K562 (cell line): ENCODE measurements around the gene PRKG1. TPM values are rescaled to one million over a fixed set of nuclear protein-coding genes. Genes with fewer than 3 reads are reported as not detected.

Experiments
- ATAC-seq: fragments of 200-7000 bp; cut with Tn5 transposase; 3 replicates; pipeline ENCODE4 v1.9.1; 2020; ENCODE audit warnings: moderate library complexity
- BruUV-seq: library from RNA; stranded (reverse); fragments of 400-500 nt; replicated peaks from 2 replicates; lab custom pipeline; 2021; lab: Mats Ljungman, UMichigan
- CTCF ChIA-PET: fragments of 300-600 bp; formaldehyde crosslinking; extraction: SDS; loops from one replicate; lab custom pipeline; 2021; ENCODE audit warnings: low intra/inter-chr PET ratio; lab: Yijun Ruan, JAX
- POLR2A ChIA-PET: fragments of 300-600, 350-650 bp; sonication (Branson Sonifier 250); formaldehyde crosslinking; extraction: SDS; loops from one replicate; lab custom pipeline; 2021; ENCODE audit warnings: antibody characterized with exemption, inconsistent platforms; lab: Yijun Ruan, JAX
- DNase-seq, 4 experiments: peaks; one replicate each; pipeline versions ENCODE4 v3.0.0 to v3.0.0-alpha.2; 2011 to 2018; ENCODE audit warnings: low spot score in 3 of 4, mixed read lengths in 3 of 4; ENCODE audit errors: extremely low read depth in 1 of 4
- FAIRE-seq: peaks from 2 replicates; lab custom pipeline; 2011; peaks lifted over from hg19 to GRCh38; lab: Jason Lieb, UNC
- H2AFZ ChIP-seq: 2 replicates; pipeline ENCODE4 v1.6.0; 2011; ENCODE audit warnings: low read depth, low read length, control low read depth, inconsistent platforms
- H3K27ac ChIP-seq: fragments of 200-600 bp; 3 replicates; pipeline ENCODE4 v1.8.0; 2011; ENCODE audit warnings: low read depth, mild to moderate bottlenecking, control low read depth, inconsistent platforms, low read length, moderate library complexity, mixed read lengths; ENCODE audit errors: extremely low read depth
- H3K27me3 ChIP-seq, 2 experiments: fragments of 300-600 bp in 1 of 2; 2 replicates in 1 of 2; 3 replicates in 1 of 2; pipeline versions ENCODE4 v1.6.0 to v1.8.0; 2011; ENCODE audit warnings: inconsistent platforms in 2 of 2, low read length in 2 of 2, mild to moderate bottlenecking in 1 of 2, mixed read lengths in 1 of 2, moderate library complexity in 1 of 2; ENCODE audit not compliant: control insufficient read depth in 2 of 2, insufficient read depth in 2 of 2
- H3K36me3 ChIP-seq: fragments of 300-600 bp; 3 replicates; pipeline ENCODE4 v1.8.0; 2011; ENCODE audit warnings: mild to moderate bottlenecking, low read length, inconsistent platforms; ENCODE audit not compliant: control insufficient read depth, insufficient read depth
- H3K4me1 ChIP-seq, 2 experiments: fragments of 200-600 bp in 1 of 2; replicated peaks in 1 of 2; 2 replicates in 1 of 2; 3 replicates in 1 of 2; pipeline versions ENCODE4 v1.5.1 to v1.8.0; 2011; ENCODE audit warnings: inconsistent platforms in 2 of 2, low read length in 2 of 2, mild to moderate bottlenecking in 1 of 2, mixed read lengths in 1 of 2, moderate library complexity in 1 of 2; ENCODE audit not compliant: control insufficient read depth in 2 of 2, insufficient read depth in 2 of 2
- H3K4me2 ChIP-seq: 2 replicates; pipeline ENCODE4 v1.6.1; 2011; ENCODE audit warnings: low read length, control low read depth, inconsistent platforms, mixed read lengths; ENCODE audit not compliant: insufficient read depth
- H3K4me3 ChIP-seq: fragments of 200-600 bp; sonication (generic), shearing (Covaris generic); 2 replicates; pipeline ENCODE4 v1.5.1; 2016; ENCODE audit warnings: control low read depth, inconsistent platforms
- H3K79me2 ChIP-seq: fragments of 200-600 bp; 3 replicates; pipeline ENCODE4 v1.8.0; 2011; ENCODE audit warnings: low read length, inconsistent platforms; ENCODE audit not compliant: control insufficient read depth, insufficient read depth
- H3K9ac ChIP-seq, 2 experiments: 2 replicates each; pipeline versions ENCODE4 v1.6.0 to v1.6.1; 2011; ENCODE audit warnings: low read depth in 2 of 2, low read length in 2 of 2, control low read depth in 1 of 2, inconsistent platforms in 1 of 2, mild to moderate bottlenecking in 1 of 2, mixed read lengths in 1 of 2; ENCODE audit not compliant: insufficient read depth in 1 of 2
- H3K9me1 ChIP-seq: one replicate; pipeline ENCODE4 v1.6.0; 2011; ENCODE audit warnings: inconsistent platforms, mild to moderate bottlenecking, low read length, moderate library complexity; ENCODE audit not compliant: control insufficient read depth, insufficient read depth
- H3K9me3 ChIP-seq: replicated peaks from 2 replicates; pipeline ENCODE4 v1.5.1; 2011; ENCODE audit warnings: low read depth, low read length, inconsistent platforms; ENCODE audit not compliant: control insufficient read depth, insufficient read depth
- H4K20me1 ChIP-seq: replicated peaks from 2 replicates; pipeline ENCODE4 v1.6.1; 2011; ENCODE audit warnings: low read length, inconsistent platforms, mixed read lengths; ENCODE audit not compliant: control insufficient read depth, insufficient read depth
- BDP1 ChIP-seq: IDR thresholded peaks from 3 replicates; pipeline ENCODE4 v1.6.1; 2011; ENCODE audit not compliant: insufficient read length, insufficient read depth
- ETV5 ChIP-seq: sonication (generic); formaldehyde crosslinking; IDR thresholded peaks from 2 replicates; pipeline ENCODE4 v1.4.0; 2020; ENCODE audit warnings: low read depth, mild to moderate bottlenecking, missing genetic modification reagents
- MYC ChIP-seq, 2 experiments: fragments of 250-450 bp in 1 of 2; sonication (Bioruptor Pico) in 1 of 2; IDR thresholded peaks; 2 replicates each; pipeline versions ENCODE4 v1.5.1 to v1.6.1; 2012 to 2021; ENCODE audit warnings: low read depth in 2 of 2, borderline replicate concordance in 1 of 2, improper control_type of control experiment in 1 of 2, low read length in 1 of 2, mild to moderate bottlenecking in 1 of 2, moderate library complexity in 1 of 2
- NR1H2 ChIP-seq: sonication (generic); formaldehyde crosslinking; IDR thresholded peaks from 2 replicates; pipeline ENCODE4 v1.4.0; 2020; ENCODE audit warnings: mild to moderate bottlenecking, missing genetic modification reagents
- POLR2AphosphoS2 ChIP-seq: IDR thresholded peaks from 2 replicates; pipeline ENCODE4 v1.6.1; 2012; ENCODE audit warnings: low read length, improper control_type of control experiment
- SMAD4 ChIP-seq: fragments of 250-450 bp; sonication (Bioruptor Pico); conservative IDR thresholded peaks from 2 replicates; pipeline ENCODE4 v1.8.0; 2021; ENCODE audit warnings: inconsistent platforms, mild to moderate bottlenecking, moderate library complexity
- SMARCE1 ChIP-seq: fragments of 450-650 bp; IDR thresholded peaks from 2 replicates; pipeline ENCODE4 v1.7.1; 2016; ENCODE audit warnings: mild to moderate bottlenecking
- ZNF217 ChIP-seq: sonication (generic); formaldehyde crosslinking; IDR thresholded peaks from 2 replicates; pipeline ENCODE4 v1.8.0; 2022; ENCODE audit warnings: mild to moderate bottlenecking, missing genetic modification reagents
- ZNF707 ChIP-seq: fragments of 250-450 bp; sonication (Bioruptor Pico); conservative IDR thresholded peaks from 2 replicates; pipeline ENCODE4 v1.8.0; 2022; ENCODE audit warnings: inconsistent platforms, mild to moderate bottlenecking, moderate library complexity
- whole genome bisulfite sequencing: fragments of 100-300 bp; shearing (Covaris generic); methylation state at CpG from one replicate; pipeline ENCODE4 v1.1.6; 2016; ENCODE audit warnings: low coverage, mixed read lengths; ENCODE audit not compliant: insufficient coverage; ENCODE audit errors: missing lambda C conversion rate; 5-methylcytosine and 5-hydroxymethylcytosine counted together
- in situ Hi-C: fragments of 300-500 bp; cut with MboI; formaldehyde crosslinking; loops from 4 replicates; pipeline ENCODE4 v1.15.0; 2018; ENCODE audit warnings: inconsistent platforms, mixed read lengths
- intact Hi-C: fragments of 100-400 bp; cut with micrococcal nuclease; formaldehyde crosslinking; loops from 2 replicates; pipeline ENCODE4 v1.14.2; 2022
- polyA plus RNA-seq, 8 experiments: library from polyadenylated mRNA; depleted of rRNA in 4 of 8; stranded (reverse) in 5 of 8; unstranded in 3 of 8; fragments of >200 nt; fragmentation: Nextera tagmentation in 2 of 8; fragmentation: Illumina TruSeq in 1 of 8; extraction: Ambion mirVana in 2 of 8; extraction: Trizol in 1 of 8; gene quantifications; 2 replicates each; pipeline versions ENCODE4 v1.2.1 to v1.2.3, GENCODE V29; 2011 to 2014; ENCODE audit warnings: inconsistent platforms in 1 of 8, missing spikeins in 1 of 8
- total RNA-seq, 7 experiments: library from RNA; depleted of rRNA in 6 of 7; stranded (reverse); fragments of >200 nt in 6 of 7; fragmentation: Illumina TruSeq in 2 of 7; extraction: Trizol in 2 of 7; gene quantifications; 2 replicates each; pipeline versions ENCODE4 v1.2.1 to v1.2.3, GENCODE V29; 2011 to 2021; ENCODE audit warnings: low replicate concordance in 1 of 7
- TF ChIP-seq, protein P1 (sequence below), 2 experiments: IDR thresholded peaks; 2 replicates each; pipeline ENCODE4 v1.6.1; 2011; ENCODE audit warnings: borderline replicate concordance in 1 of 2, control low read depth in 1 of 2, low read depth in 1 of 2, low read length in 1 of 2, mild to moderate bottlenecking in 1 of 2, mixed read lengths in 1 of 2, moderate library complexity in 1 of 2; ENCODE audit not compliant: insufficient read depth in 1 of 2, insufficient read length in 1 of 2, poor library complexity in 1 of 2, severe bottlenecking in 1 of 2; ENCODE audit errors: extremely low read depth in 1 of 2
- TF ChIP-seq, protein P2 (sequence below): sonication (generic); formaldehyde crosslinking; IDR thresholded peaks from 2 replicates; pipeline ENCODE4 v1.8.0; 2023; ENCODE audit warnings: mild to moderate bottlenecking, missing genetic modification reagents
- TF ChIP-seq, protein P3 (sequence below): fragments of 450-650 bp; IDR thresholded peaks from 2 replicates; pipeline ENCODE4 v1.6.1; 2016; ENCODE audit warnings: borderline replicate concordance
- TF ChIP-seq, protein P4 (sequence below), 2 experiments: fragments of 150-350 bp in 1 of 2; IDR thresholded peaks; 2 replicates each; pipeline ENCODE4 v1.6.1; 2012 to 2016; ENCODE audit warnings: low read depth in 2 of 2, low read length in 2 of 2, mild to moderate bottlenecking in 1 of 2, moderate library complexity in 1 of 2

The PRKG1 gene
- total and polyA plus RNA-seq, 9 of the 15 experiments (the other 6 are each of a cell fraction or from before 2014, with no cell fraction given): 0.22 TPM; not detected in 8

DNA sequence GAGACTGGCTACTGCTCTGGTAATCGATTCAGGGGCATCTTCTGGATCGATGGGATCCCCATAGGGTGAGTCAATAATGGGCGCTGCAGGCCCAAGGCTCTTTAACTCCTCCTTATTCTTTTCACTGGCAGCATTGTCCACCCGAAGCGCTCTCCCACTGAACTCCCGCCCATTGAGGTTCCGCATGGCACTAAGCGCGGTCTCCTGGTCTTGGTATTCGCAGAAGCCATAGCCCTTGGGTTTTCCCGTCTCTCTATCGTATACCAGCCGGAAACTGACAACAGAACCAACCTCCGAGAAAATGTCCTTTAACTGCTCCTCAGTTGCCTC is 624.8 kb downstream of the PRKG1 start:
- CTCF ChIA-PET: no interaction called here
- peak overlapping the region; percentile 99 for H2AFZ ChIP-seq
- peaks cover 8% of the 10 kb centered on the region; the same call in 1 of the 2 replicates for H4K20me1 ChIP-seq
- TSS peak; percentile 62 for BruUV-seq
- FAIRE-seq (no peak), ATAC-seq (peak; percentile 65), DNase-seq (peak in 2 of 4 experiments; percentile 41 to 47)
- intact Hi-C loops (no loop called here), in situ Hi-C loops (no loop called here)
- POLR2A ChIA-PET: no interaction called here
- H3K27ac ChIP-seq: peak overlapping the region; percentile 98
- H3K36me3 ChIP-seq: peaks cover 29% of the 10 kb centered on the region; the same call in 2 of the 3 replicates
- H3K9me1 ChIP-seq: no peaks in the 10 kb centered on the region
- peak overlapping the region; percentile 88 for H3K4me2 ChIP-seq
- peak overlapping the region; percentile 87 to 93 for H3K9ac ChIP-seq
- no peaks in the 10 kb centered on the region for H3K27me3 ChIP-seq
- no peaks in the 10 kb centered on the region for H3K9me3 ChIP-seq
- H3K79me2 ChIP-seq: peaks cover 34% of the 10 kb centered on the region
- peak overlapping the region; percentile 67 for H3K4me3 ChIP-seq
- H3K4me1 ChIP-seq: peaks cover 11 to 13% of the 10 kb centered on the region in 2 experiments
- 2% methylated on average over 14 of the region's 14 CpGs for WGBS
- TF ChIP-seq SMARCE1 (0 out of 2 replicates have a peak, but pooled peaks have one; percentile 13), ZNF707 (CRISPR knock-in tag) (no peak), POLR2AphosphoS2 (0 out of 2 replicates have a peak, but pooled peaks have one; percentile 3), BDP1 (no peak), SMAD4 (CRISPR knock-in tag) (no peak), MYC (IDR thresholded peaks at IDR 0.05; ENCODE audit: low read depth, low read length) (peak; percentile 34), MYC (CRISPR knock-in tag; IDR thresholded peaks at IDR 0.05; ENCODE audit: borderline replicate concordance, low read depth) (no peak; the same call in 1 of the 2 replicates), ETV5 (CRISPR knock-in tag) (no peak), ZNF217 (CRISPR knock-in tag) (no peak), NR1H2 (0 out of 2 replicates have a peak, but pooled peaks have one; percentile 35)
- TF ChIP-seq, protein P1, sequence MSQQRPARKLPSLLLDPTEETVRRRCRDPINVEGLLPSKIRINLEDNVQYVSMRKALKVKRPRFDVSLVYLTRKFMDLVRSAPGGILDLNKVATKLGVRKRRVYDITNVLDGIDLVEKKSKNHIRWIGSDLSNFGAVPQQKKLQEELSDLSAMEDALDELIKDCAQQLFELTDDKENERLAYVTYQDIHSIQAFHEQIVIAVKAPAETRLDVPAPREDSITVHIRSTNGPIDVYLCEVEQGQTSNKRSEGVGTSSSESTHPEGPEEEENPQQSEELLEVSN (IDR thresholded peaks at IDR 0.05; ENCODE audit: borderline replicate concordance in 1 of 2, extremely low read depth in 1 of 2, insufficient read depth in 1 of 2, insufficient read length in 1 of 2, low read depth in 1 of 2, low read length in 1 of 2, poor library complexity in 1 of 2, severe bottlenecking in 1 of 2): peak in 1 of 2 experiments; percentile 65
- TF ChIP-seq, protein P2, sequence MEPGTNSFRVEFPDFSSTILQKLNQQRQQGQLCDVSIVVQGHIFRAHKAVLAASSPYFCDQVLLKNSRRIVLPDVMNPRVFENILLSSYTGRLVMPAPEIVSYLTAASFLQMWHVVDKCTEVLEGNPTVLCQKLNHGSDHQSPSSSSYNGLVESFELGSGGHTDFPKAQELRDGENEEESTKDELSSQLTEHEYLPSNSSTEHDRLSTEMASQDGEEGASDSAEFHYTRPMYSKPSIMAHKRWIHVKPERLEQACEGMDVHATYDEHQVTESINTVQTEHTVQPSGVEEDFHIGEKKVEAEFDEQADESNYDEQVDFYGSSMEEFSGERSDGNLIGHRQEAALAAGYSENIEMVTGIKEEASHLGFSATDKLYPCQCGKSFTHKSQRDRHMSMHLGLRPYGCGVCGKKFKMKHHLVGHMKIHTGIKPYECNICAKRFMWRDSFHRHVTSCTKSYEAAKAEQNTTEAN (CRISPR knock-in tag): peak; percentile 3; the same call in 1 of the 2 replicates
- TF ChIP-seq, protein P3, sequence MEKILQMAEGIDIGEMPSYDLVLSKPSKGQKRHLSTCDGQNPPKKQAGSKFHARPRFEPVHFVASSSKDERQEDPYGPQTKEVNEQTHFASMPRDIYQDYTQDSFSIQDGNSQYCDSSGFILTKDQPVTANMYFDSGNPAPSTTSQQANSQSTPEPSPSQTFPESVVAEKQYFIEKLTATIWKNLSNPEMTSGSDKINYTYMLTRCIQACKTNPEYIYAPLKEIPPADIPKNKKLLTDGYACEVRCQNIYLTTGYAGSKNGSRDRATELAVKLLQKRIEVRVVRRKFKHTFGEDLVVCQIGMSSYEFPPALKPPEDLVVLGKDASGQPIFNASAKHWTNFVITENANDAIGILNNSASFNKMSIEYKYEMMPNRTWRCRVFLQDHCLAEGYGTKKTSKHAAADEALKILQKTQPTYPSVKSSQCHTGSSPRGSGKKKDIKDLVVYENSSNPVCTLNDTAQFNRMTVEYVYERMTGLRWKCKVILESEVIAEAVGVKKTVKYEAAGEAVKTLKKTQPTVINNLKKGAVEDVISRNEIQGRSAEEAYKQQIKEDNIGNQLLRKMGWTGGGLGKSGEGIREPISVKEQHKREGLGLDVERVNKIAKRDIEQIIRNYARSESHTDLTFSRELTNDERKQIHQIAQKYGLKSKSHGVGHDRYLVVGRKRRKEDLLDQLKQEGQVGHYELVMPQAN: peak; percentile 60; the same call in 1 of the 2 replicates
- TF ChIP-seq, protein P4, sequence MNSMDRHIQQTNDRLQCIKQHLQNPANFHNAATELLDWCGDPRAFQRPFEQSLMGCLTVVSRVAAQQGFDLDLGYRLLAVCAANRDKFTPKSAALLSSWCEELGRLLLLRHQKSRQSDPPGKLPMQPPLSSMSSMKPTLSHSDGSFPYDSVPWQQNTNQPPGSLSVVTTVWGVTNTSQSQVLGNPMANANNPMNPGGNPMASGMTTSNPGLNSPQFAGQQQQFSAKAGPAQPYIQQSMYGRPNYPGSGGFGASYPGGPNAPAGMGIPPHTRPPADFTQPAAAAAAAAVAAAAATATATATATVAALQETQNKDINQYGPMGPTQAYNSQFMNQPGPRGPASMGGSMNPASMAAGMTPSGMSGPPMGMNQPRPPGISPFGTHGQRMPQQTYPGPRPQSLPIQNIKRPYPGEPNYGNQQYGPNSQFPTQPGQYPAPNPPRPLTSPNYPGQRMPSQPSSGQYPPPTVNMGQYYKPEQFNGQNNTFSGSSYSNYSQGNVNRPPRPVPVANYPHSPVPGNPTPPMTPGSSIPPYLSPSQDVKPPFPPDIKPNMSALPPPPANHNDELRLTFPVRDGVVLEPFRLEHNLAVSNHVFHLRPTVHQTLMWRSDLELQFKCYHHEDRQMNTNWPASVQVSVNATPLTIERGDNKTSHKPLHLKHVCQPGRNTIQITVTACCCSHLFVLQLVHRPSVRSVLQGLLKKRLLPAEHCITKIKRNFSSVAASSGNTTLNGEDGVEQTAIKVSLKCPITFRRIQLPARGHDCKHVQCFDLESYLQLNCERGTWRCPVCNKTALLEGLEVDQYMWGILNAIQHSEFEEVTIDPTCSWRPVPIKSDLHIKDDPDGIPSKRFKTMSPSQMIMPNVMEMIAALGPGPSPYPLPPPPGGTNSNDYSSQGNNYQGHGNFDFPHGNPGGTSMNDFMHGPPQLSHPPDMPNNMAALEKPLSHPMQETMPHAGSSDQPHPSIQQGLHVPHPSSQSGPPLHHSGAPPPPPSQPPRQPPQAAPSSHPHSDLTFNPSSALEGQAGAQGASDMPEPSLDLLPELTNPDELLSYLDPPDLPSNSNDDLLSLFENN (IDR thresholded peaks at IDR 0.05; ENCODE audit: low read depth in 2 of 2, low read length in 2 of 2): 0 out of 4 replicates have a peak, but pooled peaks of 1 of the 2 experiments have one; percentile 15
